Measurements from ENCODE around the gene ARHGAP19.
"Not testable (repeated sequence)": the region's sequence is repeated elsewhere in the genome, so short reads cannot be mapped to it uniquely, and the experiment has no call there.

The ARHGAP19 gene

GRCh38 chr10:97279121-97279815 is 13.2 kb downstream of the ARHGAP19 start:
- Mint-ChIP-seq H3K4me3 (no peak overlapping the region), H3K27ac (no peak overlapping the region), H3K9me3 (no peaks in the 10 kb centered on the region), H3K27me3 (no peaks in the 10 kb centered on the region), H3K4me1 (peaks cover 4% of the 10 kb centered on the region), H3K36me3 (no peaks in the 10 kb centered on the region)
- CTCF ChIA-PET, result interaction anchor here (0.6 to 2.7 kb wide), 23 partner anchors 8 to 170 kb away, joined by 3 to 13 read pairs (median 5); partner anchors contain the start of genes ARHGAP19, EXOSC1, RRP12 and ZDHHC16
- no peak for DNase-seq

GRCh38 chr10:97278491-97278989 is 13.9 kb downstream of the ARHGAP19 start:
- no peaks in the 10 kb centered on the region for H3K9me3 Mint-ChIP-seq
- no peaks in the 10 kb centered on the region for H3K27me3 Mint-ChIP-seq
- peaks cover 2% of the 10 kb centered on the region for H3K36me3 Mint-ChIP-seq
- no peak for DNase-seq
- no peak overlapping the region for H3K4me3 Mint-ChIP-seq
- H3K27ac Mint-ChIP-seq, result no peak overlapping the region
- H3K4me1 Mint-ChIP-seq, result peaks cover 4% of the 10 kb centered on the region
- CTCF ChIA-PET, result interaction anchor here (0.6 to 2.7 kb wide), 23 partner anchors 8 to 170 kb away, joined by 3 to 13 read pairs (median 5); partner anchors contain the start of genes ARHGAP19, EXOSC1, RRP12 and ZDHHC16

- Mint-ChIP-seq H3K27me3 (no peaks in the 10 kb centered on the region), H3K4me3 (no peak overlapping the region), H3K36me3 (peaks cover 3% of the 10 kb centered on the region), H3K4me1 (peaks cover 4% of the 10 kb centered on the region), H3K27ac (no peak overlapping the region), H3K9me3 (no peaks in the 10 kb centered on the region)
- DNase-seq, result no peak
- CTCF ChIA-PET, result interaction anchor here (0.6 to 2.7 kb wide), 4 partner anchors 9 to 77 kb away, joined by 3 to 9 read pairs (median 4); no protein-coding TSS in a partner anchor
Measured at GRCh38 chr10:97277551-97277950, 14.9 kb downstream of the ARHGAP19 start.

- CTCF ChIA-PET, result interaction anchor here (1.5 kb wide), 1 partner anchor 59 kb away, joined by 5 read pairs; no protein-coding TSS in a partner anchor
- no peak for DNase-seq
- H3K9me3 Mint-ChIP-seq, result no peaks in the 10 kb centered on the region
- H3K27ac Mint-ChIP-seq, result no peak overlapping the region
- H3K4me3 Mint-ChIP-seq, result no peak overlapping the region
- H3K27me3 Mint-ChIP-seq, result no peaks in the 10 kb centered on the region
- H3K4me1 Mint-ChIP-seq, result peaks cover 4% of the 10 kb centered on the region
- H3K36me3 Mint-ChIP-seq, result peaks cover 4% of the 10 kb centered on the region
Measured at GRCh38 chr10:97274828-97275227, 17.6 kb downstream of the ARHGAP19 start.

GRCh38 chr10:97273700-97274099 is 18.7 kb downstream of the ARHGAP19 start:
- peaks cover 4% of the 10 kb centered on the region for H3K36me3 Mint-ChIP-seq
- no peak overlapping the region for H3K4me3 Mint-ChIP-seq
- no peaks in the 10 kb centered on the region for H3K27me3 Mint-ChIP-seq
- no peaks in the 10 kb centered on the region for H3K9me3 Mint-ChIP-seq
- DNase-seq, result no peak
- CTCF ChIA-PET, result interaction anchor here (1.5 kb wide), 1 partner anchor 60 kb away, joined by 5 read pairs; no protein-coding TSS in a partner anchor
- H3K27ac Mint-ChIP-seq, result no peak overlapping the region
- H3K4me1 Mint-ChIP-seq, result peaks cover 2% of the 10 kb centered on the region

GRCh38 chr10:97270523-97271154 is 21.8 kb downstream of the ARHGAP19 start:
- H3K27ac Mint-ChIP-seq, result no peak overlapping the region
- H3K9me3 Mint-ChIP-seq, result no peaks in the 10 kb centered on the region
- H3K4me3 Mint-ChIP-seq, result no peak overlapping the region
- H3K36me3 Mint-ChIP-seq, result peaks cover 17% of the 10 kb centered on the region
- H3K27me3 Mint-ChIP-seq, result no peaks in the 10 kb centered on the region
- CTCF ChIA-PET, result interaction anchor here (1.0 kb wide), 1 partner anchor 8 kb away, joined by 6 read pairs; no protein-coding TSS in a partner anchor
- no peaks in the 10 kb centered on the region for H3K4me1 Mint-ChIP-seq
- no peak for DNase-seq

- Mint-ChIP-seq H3K9me3 (no peaks in the 10 kb centered on the region), H3K27me3 (no peaks in the 10 kb centered on the region), H3K27ac (no peak overlapping the region), H3K4me1 (no peaks in the 10 kb centered on the region), H3K36me3 (peaks cover 29% of the 10 kb centered on the region), H3K4me3 (no peak overlapping the region)
- CTCF ChIA-PET, result interaction anchor here (1.0 kb wide), 1 partner anchor 11 kb away, joined by 4 read pairs; no protein-coding TSS in a partner anchor
- DNase-seq, result no peak
Measured at GRCh38 chr10:97267671-97268070, 24.8 kb downstream of the ARHGAP19 start.

- not testable (repeated sequence) for H3K4me3 Mint-ChIP-seq, DNase-seq, H3K4me1 Mint-ChIP-seq, H3K9me3 Mint-ChIP-seq, H3K27me3 Mint-ChIP-seq, H3K27ac Mint-ChIP-seq
- CTCF ChIA-PET, result interaction anchor here (1.2 kb wide), 1 partner anchor 13 kb away, joined by 6 read pairs; no protein-coding TSS in a partner anchor
- peaks cover 31% of the 10 kb centered on the region for H3K36me3 Mint-ChIP-seq
Measured at GRCh38 chr10:97265095-97265494, 27.3 kb downstream of the ARHGAP19 start.

GRCh38 chr10:97263971-97264370 is 28.5 kb downstream of the ARHGAP19 start:
- H3K4me1 Mint-ChIP-seq, result peaks cover 5% of the 10 kb centered on the region
- no peaks in the 10 kb centered on the region for H3K27me3 Mint-ChIP-seq
- DNase-seq, result no peak
- no peak overlapping the region for H3K4me3 Mint-ChIP-seq
- peaks cover 37% of the 10 kb centered on the region for H3K36me3 Mint-ChIP-seq
- CTCF ChIA-PET, result no interaction called here
- H3K27ac Mint-ChIP-seq, result no peak overlapping the region
- no peaks in the 10 kb centered on the region for H3K9me3 Mint-ChIP-seq

GRCh38 chr10:97261656-97262055 is 30.8 kb downstream of the ARHGAP19 start:
- DNase-seq, result no peak
- Mint-ChIP-seq H3K27me3 (no peaks in the 10 kb centered on the region), H3K4me1 (peaks cover 5% of the 10 kb centered on the region), H3K27ac (no peak overlapping the region), H3K36me3 (peaks cover 35% of the 10 kb centered on the region), H3K9me3 (no peaks in the 10 kb centered on the region), H3K4me3 (no peak overlapping the region)
- CTCF ChIA-PET, result no interaction called here

DNA sequence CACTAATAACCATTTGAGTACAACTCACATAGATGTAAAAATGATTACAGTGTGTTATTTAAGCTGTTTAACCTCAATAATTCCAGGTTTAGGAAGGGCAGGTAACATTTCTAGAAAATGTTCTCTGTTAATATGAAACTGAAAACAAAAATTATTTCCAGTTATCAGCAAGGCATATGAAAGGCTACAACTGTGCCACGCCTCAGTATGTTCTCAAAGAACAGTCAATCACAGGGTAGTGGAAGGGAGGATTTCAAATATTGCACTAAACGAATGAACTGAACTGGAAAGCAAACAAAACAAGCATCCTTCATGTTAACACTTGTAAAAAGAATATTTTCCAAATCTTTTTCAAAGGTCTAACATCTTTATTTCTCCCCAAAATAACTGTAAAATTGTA is 31.3 kb downstream of the ARHGAP19 start:
- H3K36me3 Mint-ChIP-seq, result peaks cover 40% of the 10 kb centered on the region
- no peak overlapping the region for H3K4me3 Mint-ChIP-seq
- H3K4me1 Mint-ChIP-seq, result peaks cover 6% of the 10 kb centered on the region
- CTCF ChIA-PET, result interaction anchor here (0.6 kb wide), 1 partner anchor 11 kb away, joined by 3 read pairs; no protein-coding TSS in a partner anchor
- no peaks in the 10 kb centered on the region for H3K9me3 Mint-ChIP-seq
- H3K27ac Mint-ChIP-seq, result no peak overlapping the region
- DNase-seq, result no peak
- H3K27me3 Mint-ChIP-seq, result no peaks in the 10 kb centered on the region

DNA sequence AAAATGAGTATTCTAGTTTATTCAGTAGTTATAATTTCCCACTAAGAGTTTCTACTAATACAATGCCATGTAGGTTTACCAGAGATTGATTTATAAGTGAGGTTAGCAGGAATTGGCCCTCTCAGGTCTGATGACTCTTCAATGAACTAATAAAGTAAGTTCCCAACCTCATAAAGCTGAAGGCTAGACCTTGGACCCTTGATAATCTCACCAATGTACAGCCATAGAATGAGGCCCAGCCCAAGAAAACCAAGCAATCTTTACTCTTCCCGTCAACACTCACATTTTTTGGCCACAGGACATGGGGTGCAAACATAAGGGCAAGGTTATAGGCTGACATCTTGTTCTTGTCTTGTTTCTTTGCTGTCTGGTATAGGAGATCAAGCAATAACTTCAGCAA is 33.3 kb downstream of the ARHGAP19 start:
- Mint-ChIP-seq H3K27me3 (no peaks in the 10 kb centered on the region), H3K4me3 (no peak overlapping the region), H3K27ac (no peak overlapping the region), H3K9me3 (no peaks in the 10 kb centered on the region), H3K4me1 (peaks cover 9% of the 10 kb centered on the region), H3K36me3 (peaks cover 49% of the 10 kb centered on the region)
- CTCF ChIA-PET, result interaction anchor here (0.6 to 0.9 kb wide), 2 partner anchors 62 to 178 kb away, joined by 3 read pairs; no protein-coding TSS in a partner anchor
- DNase-seq, result no peak

DNA sequence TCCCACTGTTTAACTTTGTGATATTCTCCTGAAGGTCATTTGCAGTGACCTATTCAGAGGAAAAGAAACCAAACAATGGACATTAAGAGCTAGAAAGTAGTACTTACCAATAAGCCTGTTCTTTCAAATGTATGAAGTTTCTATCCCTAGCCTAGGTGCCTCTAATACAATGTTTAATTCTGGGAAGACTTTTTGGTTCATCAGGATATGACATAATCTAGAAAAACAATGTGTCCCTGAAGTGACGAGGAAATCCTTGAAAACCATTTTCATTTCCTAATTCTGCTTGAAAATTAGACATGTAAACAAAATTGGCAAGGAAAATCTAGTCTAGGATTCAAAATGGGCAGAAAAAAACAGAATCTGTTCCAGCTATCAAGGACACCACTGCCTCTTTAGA is 36.1 kb downstream of the ARHGAP19 start:
- Mint-ChIP-seq H3K9me3 (no peaks in the 10 kb centered on the region), H3K4me3 (no peak overlapping the region), H3K4me1 (peaks cover 9% of the 10 kb centered on the region), H3K27me3 (no peaks in the 10 kb centered on the region), H3K27ac (no peak overlapping the region), H3K36me3 (peaks cover 54% of the 10 kb centered on the region)
- no peak for DNase-seq
- CTCF ChIA-PET, result no interaction called here

GRCh38 chr10:97255512-97256293 is 36.7 kb downstream of the ARHGAP19 start:
- no peak overlapping the region for H3K27ac Mint-ChIP-seq
- no peak overlapping the region for H3K4me3 Mint-ChIP-seq
- H3K27me3 Mint-ChIP-seq, result no peaks in the 10 kb centered on the region
- DNase-seq, result no peak
- peaks cover 4% of the 10 kb centered on the region for H3K4me1 Mint-ChIP-seq
- peaks cover 53% of the 10 kb centered on the region for H3K36me3 Mint-ChIP-seq
- no peaks in the 10 kb centered on the region for H3K9me3 Mint-ChIP-seq
- CTCF ChIA-PET, result no interaction called here
